WTC11 (cell line): ENCODE data around the gene LRRC27. TPM values are rescaled to one million over a fixed set of nuclear protein-coding genes. Genes with fewer than 3 reads are reported as not detected.

Experiments
- ATAC-seq: fragments of 200-7000 bp; cut with Tn5 transposase; 2 replicates; pipeline ENCODE4 v1.10.0; 2021; ENCODE audit warnings: mild to moderate bottlenecking, moderate library complexity
- CTCF ChIA-PET: fragments of 300-600 bp; sonication (Branson Sonifier 250); formaldehyde crosslinking; loops from one replicate; lab custom pipeline; 2021; ENCODE audit warnings: antibody characterized with exemption; lab: Charles Lee
- POLR2A ChIA-PET: fragments of 350-600 bp; sonication (Branson Sonifier 250); formaldehyde crosslinking; loops from one replicate; lab custom pipeline; 2021; ENCODE audit warnings: antibody characterized with exemption; lab: Charles Lee
- DNase-seq: peaks from one replicate; pipeline ENCODE4 v3.0.0; 2021; ENCODE audit warnings: low spot score
- H3K27ac Mint-ChIP-seq: 2 replicates; pipeline ENCODE4 v1.8.0; 2021; ENCODE audit warnings: mixed read lengths
- H3K27me3 Mint-ChIP-seq: 2 replicates; pipeline ENCODE4 v1.8.0; 2021; ENCODE audit warnings: low read depth, mild to moderate bottlenecking, moderate library complexity, mixed read lengths
- H3K36me3 Mint-ChIP-seq: 2 replicates; pipeline ENCODE4 v1.8.0; 2021; ENCODE audit warnings: mixed read lengths
- H3K4me1 Mint-ChIP-seq: 2 replicates; pipeline ENCODE4 v1.8.0; 2022; ENCODE audit warnings: mixed read lengths
- H3K4me3 Mint-ChIP-seq: 2 replicates; pipeline ENCODE4 v1.8.0; 2021; ENCODE audit warnings: mild to moderate bottlenecking, moderate library complexity, mixed read lengths
- H3K9me3 Mint-ChIP-seq: 2 replicates; pipeline ENCODE4 v1.8.0; 2021; ENCODE audit warnings: mixed read lengths
- EMX1 ChIP-seq: fragments of 250-450 bp; sonication (Bioruptor Pico); IDR thresholded peaks from 2 replicates; pipeline ENCODE4 v1.8.0; 2021; ENCODE audit warnings: mild to moderate bottlenecking
- FOXP1 ChIP-seq: sonication (generic); formaldehyde crosslinking; IDR thresholded peaks from 2 replicates; pipeline ENCODE4 v1.8.0; 2022; ENCODE audit warnings: missing genetic modification reagents, mild to moderate bottlenecking, moderate library complexity, borderline replicate concordance
- GRHL2 ChIP-seq: fragments of 250-450 bp; sonication (Bioruptor Pico); IDR thresholded peaks from 2 replicates; pipeline ENCODE4 v1.8.0; 2022; ENCODE audit warnings: mild to moderate bottlenecking, moderate library complexity; ENCODE audit not compliant: insufficient replicate concordance, severe bottlenecking
- IRF2 ChIP-seq: sonication (generic); formaldehyde crosslinking; IDR thresholded peaks from 2 replicates; pipeline ENCODE4 v1.8.0; 2022; ENCODE audit warnings: low read depth, missing genetic modification reagents, borderline replicate concordance
- JAZF1 ChIP-seq: fragments of 250-450 bp; sonication (Bioruptor Pico); IDR thresholded peaks from 2 replicates; pipeline ENCODE4 v1.9.0; 2021; ENCODE audit warnings: moderate library complexity, mild to moderate bottlenecking, inconsistent platforms
- NR1H2 ChIP-seq: sonication (generic); formaldehyde crosslinking; IDR thresholded peaks from 2 replicates; pipeline ENCODE4 v1.9.0; 2021; ENCODE audit warnings: mild to moderate bottlenecking, moderate library complexity, missing genetic modification reagents
- PRRX2 ChIP-seq: fragments of 250-450 bp; sonication (Bioruptor Pico); IDR thresholded peaks from 2 replicates; pipeline ENCODE4 v1.8.0; 2021; ENCODE audit warnings: mild to moderate bottlenecking
- TP53 ChIP-seq: sonication (generic); formaldehyde crosslinking; IDR thresholded peaks from 2 replicates; pipeline ENCODE4 v1.8.1; 2023; ENCODE audit warnings: mild to moderate bottlenecking, missing genetic modification reagents
- ZNF219 ChIP-seq: sonication (generic); formaldehyde crosslinking; IDR thresholded peaks from 2 replicates; pipeline ENCODE4 v1.8.0; 2023; ENCODE audit warnings: missing genetic modification reagents, mild to moderate bottlenecking, borderline replicate concordance
- ZNF416 ChIP-seq: fragments of 250-450 bp; sonication (Bioruptor Pico); IDR thresholded peaks from 2 replicates; pipeline ENCODE4 v1.9.0; 2021; ENCODE audit warnings: mild to moderate bottlenecking, inconsistent platforms
- total RNA-seq: library from RNA; stranded (reverse); gene quantifications from 3 replicates; pipeline ENCODE4 v1.2.3, GENCODE V29; 2021
- TF ChIP-seq, protein P1 (sequence below): fragments of 250-450 bp; sonication (Bioruptor Pico); IDR thresholded peaks from 2 replicates; pipeline ENCODE4 v1.9.0; 2021; ENCODE audit warnings: moderate library complexity, mild to moderate bottlenecking, inconsistent platforms, borderline replicate concordance
- TF ChIP-seq, protein P2 (sequence below): sonication (generic); formaldehyde crosslinking; IDR thresholded peaks from 2 replicates; pipeline ENCODE4 v1.8.1; 2022; ENCODE audit warnings: low read depth, missing genetic modification reagents, borderline replicate concordance
- TF ChIP-seq, protein P3 (sequence below): fragments of 250-450 bp; sonication (Bioruptor Pico); IDR thresholded peaks from 2 replicates; pipeline ENCODE4 v2.1.2; 2022; ENCODE audit warnings: mild to moderate bottlenecking, moderate library complexity
- TF ChIP-seq, protein P4 (sequence below): fragments of 250-450 bp; sonication (Bioruptor Pico); IDR thresholded peaks from 2 replicates; pipeline ENCODE4 v1.8.0; 2021; ENCODE audit warnings: mild to moderate bottlenecking
- TF ChIP-seq, protein P5 (sequence below): sonication (generic); formaldehyde crosslinking; IDR thresholded peaks from 2 replicates; pipeline ENCODE4 v1.8.1; 2022; ENCODE audit warnings: mild to moderate bottlenecking, moderate library complexity, missing genetic modification reagents
- TF ChIP-seq, protein P6 (sequence below): sonication (generic); formaldehyde crosslinking; IDR thresholded peaks from 2 replicates; pipeline ENCODE4 v1.8.0; 2023; ENCODE audit warnings: missing genetic modification reagents
- TF ChIP-seq, protein P7 (sequence below): fragments of 250-450 bp; sonication (Bioruptor Pico); IDR thresholded peaks from 2 replicates; pipeline ENCODE4 v1.9.0; 2021; ENCODE audit warnings: mild to moderate bottlenecking, borderline replicate concordance

Gene LRRC27
- total RNA-seq, 1 experiment from 2014 or later: 4.4 TPM

DNA sequence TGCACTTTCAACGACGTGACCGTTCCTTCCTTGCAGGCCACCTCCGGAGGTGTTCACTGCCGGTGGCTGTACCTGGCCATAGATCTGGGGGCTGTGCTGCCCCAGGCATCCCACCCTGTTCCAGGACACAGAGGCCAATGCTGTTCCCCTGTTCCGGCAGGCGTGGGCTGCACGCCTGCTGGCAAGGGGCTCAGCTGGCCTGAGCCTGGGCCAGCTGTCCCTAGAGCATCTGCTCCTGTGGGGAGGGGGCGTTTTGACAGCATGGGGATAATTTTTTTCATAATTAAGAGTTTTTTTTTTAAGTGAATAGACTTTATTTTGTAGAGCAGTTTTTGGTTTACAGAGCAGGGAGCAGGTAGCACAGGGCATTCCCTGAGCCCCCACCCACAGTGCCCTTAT is 93.8 kb downstream of the LRRC27 start (continued):
- TF ChIP-seq, protein P1, sequence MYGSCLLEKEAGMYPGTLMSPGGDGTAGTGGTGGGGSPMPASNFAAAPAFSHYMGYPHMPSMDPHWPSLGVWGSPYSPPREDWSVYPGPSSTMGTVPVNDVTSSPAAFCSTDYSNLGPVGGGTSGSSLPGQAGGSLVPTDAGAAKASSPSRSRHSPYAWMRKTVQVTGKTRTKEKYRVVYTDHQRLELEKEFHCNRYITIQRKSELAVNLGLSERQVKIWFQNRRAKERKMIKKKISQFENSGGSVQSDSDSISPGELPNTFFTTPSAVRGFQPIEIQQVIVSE (CRISPR knock-in tag): no peak

DNA sequence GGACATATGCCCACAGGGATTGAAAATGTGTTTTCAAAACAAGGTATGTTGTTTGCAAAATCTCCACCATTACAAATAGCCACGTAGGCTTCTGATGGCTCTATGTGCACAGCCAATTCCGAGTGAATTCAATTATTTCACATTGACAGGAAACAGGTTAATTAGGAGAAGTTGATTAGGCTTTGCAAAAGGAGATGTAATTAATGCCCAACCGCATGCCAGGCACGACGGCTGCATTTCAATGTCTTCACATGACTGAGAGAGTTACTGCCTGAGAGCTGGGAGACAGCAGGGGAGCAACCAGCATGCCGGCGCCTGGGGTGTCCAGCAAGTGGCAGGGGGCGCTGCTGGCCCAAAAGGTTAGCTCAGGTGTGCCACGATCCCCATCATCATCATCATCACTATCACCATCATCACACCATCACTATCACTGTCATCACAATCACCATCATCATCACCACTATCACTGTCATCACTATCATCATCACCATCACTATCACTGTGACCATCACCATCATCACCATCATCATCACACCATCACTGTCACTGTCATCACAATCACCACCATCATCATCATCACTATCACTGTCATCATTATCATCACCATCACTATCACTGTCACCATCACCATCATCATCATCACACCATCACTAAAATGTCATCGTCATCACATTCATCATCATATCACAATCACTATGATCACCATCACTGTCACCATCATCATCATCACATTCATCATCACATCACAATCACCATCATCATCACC is 95.2 kb downstream of the LRRC27 start:
- H3K36me3 Mint-ChIP-seq: no peaks in the 10 kb centered on the region
- ATAC-seq (no peak), DNase-seq (no peak)
- no peak overlapping the region for H3K27ac Mint-ChIP-seq
- H3K4me3 Mint-ChIP-seq: no peak overlapping the region
- TF ChIP-seq GRHL2 (CRISPR knock-in tag): no peak
- peaks cover 3% of the 10 kb centered on the region; the same call in 1 of the 2 replicates for H3K9me3 Mint-ChIP-seq
- ChIA-PET POLR2A (no interaction called here), CTCF (interaction anchor here (1.0 kb wide), 1 partner anchor 16 kb away, joined by 3 read pairs; no protein-coding TSS in a partner anchor)
- no peaks in the 10 kb centered on the region for H3K27me3 Mint-ChIP-seq
- H3K4me1 Mint-ChIP-seq: no peaks in the 10 kb centered on the region

DNA sequence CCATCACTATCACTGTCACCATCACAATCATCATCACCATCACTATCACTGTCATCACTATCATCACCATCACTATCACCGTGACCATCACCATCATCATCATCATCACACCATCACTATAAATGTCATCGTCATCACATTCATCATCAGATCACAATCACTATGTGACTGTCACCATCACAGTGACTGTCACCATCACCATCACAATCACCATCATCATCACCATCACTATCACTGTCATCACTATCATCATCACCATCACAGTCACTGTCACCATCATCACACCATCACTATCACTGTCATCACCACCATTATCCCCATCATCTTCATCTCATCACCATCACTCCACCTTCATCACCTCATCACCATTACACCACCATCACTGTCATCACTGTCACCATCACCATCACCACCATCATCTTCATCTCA is 96.0 kb downstream of the LRRC27 start:
- CTCF ChIA-PET: no interaction called here

More for the DNA sequence above, 96.0 kb downstream of the LRRC27 start:
- no peaks in the 10 kb centered on the region for H3K36me3 Mint-ChIP-seq
- H3K4me3 Mint-ChIP-seq: no peak overlapping the region
- POLR2A ChIA-PET: no interaction called here
- H3K27me3 Mint-ChIP-seq: no peaks in the 10 kb centered on the region
- no peaks in the 10 kb centered on the region for H3K4me1 Mint-ChIP-seq
- no peak for ATAC-seq
- DNase-seq: no peak
- TF ChIP-seq, protein P2, sequence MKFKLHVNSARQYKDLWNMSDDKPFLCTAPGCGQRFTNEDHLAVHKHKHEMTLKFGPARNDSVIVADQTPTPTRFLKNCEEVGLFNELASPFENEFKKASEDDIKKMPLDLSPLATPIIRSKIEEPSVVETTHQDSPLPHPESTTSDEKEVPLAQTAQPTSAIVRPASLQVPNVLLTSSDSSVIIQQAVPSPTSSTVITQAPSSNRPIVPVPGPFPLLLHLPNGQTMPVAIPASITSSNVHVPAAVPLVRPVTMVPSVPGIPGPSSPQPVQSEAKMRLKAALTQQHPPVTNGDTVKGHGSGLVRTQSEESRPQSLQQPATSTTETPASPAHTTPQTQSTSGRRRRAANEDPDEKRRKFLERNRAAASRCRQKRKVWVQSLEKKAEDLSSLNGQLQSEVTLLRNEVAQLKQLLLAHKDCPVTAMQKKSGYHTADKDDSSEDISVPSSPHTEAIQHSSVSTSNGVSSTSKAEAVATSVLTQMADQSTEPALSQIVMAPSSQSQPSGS: no peak
- TF ChIP-seq, protein P3, sequence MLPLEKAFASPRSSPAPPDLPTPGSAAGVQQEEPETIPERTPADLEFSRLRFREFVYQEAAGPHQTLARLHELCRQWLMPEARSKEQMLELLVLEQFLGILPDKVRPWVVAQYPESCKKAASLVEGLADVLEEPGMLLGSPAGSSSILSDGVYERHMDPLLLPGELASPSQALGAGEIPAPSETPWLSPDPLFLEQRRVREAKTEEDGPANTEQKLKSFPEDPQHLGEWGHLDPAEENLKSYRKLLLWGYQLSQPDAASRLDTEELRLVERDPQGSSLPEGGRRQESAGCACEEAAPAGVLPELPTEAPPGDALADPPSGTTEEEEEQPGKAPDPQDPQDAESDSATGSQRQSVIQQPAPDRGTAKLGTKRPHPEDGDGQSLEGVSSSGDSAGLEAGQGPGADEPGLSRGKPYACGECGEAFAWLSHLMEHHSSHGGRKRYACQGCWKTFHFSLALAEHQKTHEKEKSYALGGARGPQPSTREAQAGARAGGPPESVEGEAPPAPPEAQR (CRISPR knock-in tag): no peak
- TF ChIP-seq FOXP1 (CRISPR knock-in tag) (no peak), EMX1 (CRISPR knock-in tag) (no peak), TP53 (CRISPR knock-in tag) (no peak), NR1H2 (no peak), PRRX2 (CRISPR knock-in tag) (no peak), JAZF1 (no peak), ZNF416 (CRISPR knock-in tag) (no peak), ZNF219 (CRISPR knock-in tag) (no peak), IRF2 (no peak)
- TF ChIP-seq, protein P4, sequence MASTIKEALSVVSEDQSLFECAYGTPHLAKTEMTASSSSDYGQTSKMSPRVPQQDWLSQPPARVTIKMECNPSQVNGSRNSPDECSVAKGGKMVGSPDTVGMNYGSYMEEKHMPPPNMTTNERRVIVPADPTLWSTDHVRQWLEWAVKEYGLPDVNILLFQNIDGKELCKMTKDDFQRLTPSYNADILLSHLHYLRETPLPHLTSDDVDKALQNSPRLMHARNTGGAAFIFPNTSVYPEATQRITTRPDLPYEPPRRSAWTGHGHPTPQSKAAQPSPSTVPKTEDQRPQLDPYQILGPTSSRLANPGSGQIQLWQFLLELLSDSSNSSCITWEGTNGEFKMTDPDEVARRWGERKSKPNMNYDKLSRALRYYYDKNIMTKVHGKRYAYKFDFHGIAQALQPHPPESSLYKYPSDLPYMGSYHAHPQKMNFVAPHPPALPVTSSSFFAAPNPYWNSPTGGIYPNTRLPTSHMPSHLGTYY (CRISPR knock-in tag): no peak
- TF ChIP-seq, protein P5, sequence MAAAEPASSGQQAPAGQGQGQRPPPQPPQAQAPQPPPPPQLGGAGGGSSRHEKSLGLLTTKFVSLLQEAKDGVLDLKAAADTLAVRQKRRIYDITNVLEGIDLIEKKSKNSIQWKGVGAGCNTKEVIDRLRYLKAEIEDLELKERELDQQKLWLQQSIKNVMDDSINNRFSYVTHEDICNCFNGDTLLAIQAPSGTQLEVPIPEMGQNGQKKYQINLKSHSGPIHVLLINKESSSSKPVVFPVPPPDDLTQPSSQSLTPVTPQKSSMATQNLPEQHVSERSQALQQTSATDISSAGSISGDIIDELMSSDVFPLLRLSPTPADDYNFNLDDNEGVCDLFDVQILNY: no peak
- TF ChIP-seq, protein P6, sequence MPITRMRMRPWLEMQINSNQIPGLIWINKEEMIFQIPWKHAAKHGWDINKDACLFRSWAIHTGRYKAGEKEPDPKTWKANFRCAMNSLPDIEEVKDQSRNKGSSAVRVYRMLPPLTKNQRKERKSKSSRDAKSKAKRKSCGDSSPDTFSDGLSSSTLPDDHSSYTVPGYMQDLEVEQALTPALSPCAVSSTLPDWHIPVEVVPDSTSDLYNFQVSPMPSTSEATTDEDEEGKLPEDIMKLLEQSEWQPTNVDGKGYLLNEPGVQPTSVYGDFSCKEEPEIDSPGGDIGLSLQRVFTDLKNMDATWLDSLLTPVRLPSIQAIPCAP: no peak
- TF ChIP-seq, protein P7, sequence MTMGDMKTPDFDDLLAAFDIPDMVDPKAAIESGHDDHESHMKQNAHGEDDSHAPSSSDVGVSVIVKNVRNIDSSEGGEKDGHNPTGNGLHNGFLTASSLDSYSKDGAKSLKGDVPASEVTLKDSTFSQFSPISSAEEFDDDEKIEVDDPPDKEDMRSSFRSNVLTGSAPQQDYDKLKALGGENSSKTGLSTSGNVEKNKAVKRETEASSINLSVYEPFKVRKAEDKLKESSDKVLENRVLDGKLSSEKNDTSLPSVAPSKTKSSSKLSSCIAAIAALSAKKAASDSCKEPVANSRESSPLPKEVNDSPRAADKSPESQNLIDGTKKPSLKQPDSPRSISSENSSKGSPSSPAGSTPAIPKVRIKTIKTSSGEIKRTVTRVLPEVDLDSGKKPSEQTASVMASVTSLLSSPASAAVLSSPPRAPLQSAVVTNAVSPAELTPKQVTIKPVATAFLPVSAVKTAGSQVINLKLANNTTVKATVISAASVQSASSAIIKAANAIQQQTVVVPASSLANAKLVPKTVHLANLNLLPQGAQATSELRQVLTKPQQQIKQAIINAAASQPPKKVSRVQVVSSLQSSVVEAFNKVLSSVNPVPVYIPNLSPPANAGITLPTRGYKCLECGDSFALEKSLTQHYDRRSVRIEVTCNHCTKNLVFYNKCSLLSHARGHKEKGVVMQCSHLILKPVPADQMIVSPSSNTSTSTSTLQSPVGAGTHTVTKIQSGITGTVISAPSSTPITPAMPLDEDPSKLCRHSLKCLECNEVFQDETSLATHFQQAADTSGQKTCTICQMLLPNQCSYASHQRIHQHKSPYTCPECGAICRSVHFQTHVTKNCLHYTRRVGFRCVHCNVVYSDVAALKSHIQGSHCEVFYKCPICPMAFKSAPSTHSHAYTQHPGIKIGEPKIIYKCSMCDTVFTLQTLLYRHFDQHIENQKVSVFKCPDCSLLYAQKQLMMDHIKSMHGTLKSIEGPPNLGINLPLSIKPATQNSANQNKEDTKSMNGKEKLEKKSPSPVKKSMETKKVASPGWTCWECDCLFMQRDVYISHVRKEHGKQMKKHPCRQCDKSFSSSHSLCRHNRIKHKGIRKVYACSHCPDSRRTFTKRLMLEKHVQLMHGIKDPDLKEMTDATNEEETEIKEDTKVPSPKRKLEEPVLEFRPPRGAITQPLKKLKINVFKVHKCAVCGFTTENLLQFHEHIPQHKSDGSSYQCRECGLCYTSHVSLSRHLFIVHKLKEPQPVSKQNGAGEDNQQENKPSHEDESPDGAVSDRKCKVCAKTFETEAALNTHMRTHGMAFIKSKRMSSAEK (CRISPR knock-in tag): no peak
- H3K9me3 Mint-ChIP-seq: peaks cover 3% of the 10 kb centered on the region; the same call in 1 of the 2 replicates
- H3K27ac Mint-ChIP-seq: no peak overlapping the region
